Renal cortical epithelial cell (primary cell): ENCODE results near the gene ZNF555. TPM values are rescaled to one million over a fixed set of nuclear protein-coding genes. Genes with fewer than 3 reads are reported as not detected.

Experiments used
- total RNA-seq: library from RNA; depleted of rRNA; stranded (reverse); fragments of >200 nt; gene quantifications from 2 replicates; pipeline ENCODE4 v1.2.3, GENCODE V29; 2014

ZNF555 gene
- total RNA-seq, 1 donor from 2014 or later: 18.3 TPM

Other genes starting within 250 kb of the ZNF555 start
- gene GNG7, start 138.8 kb upstream of the ZNF555 start, total RNA-seq: 1.8 TPM in 1 of 2 replicates, not detected in the other
- gene DIRAS1, start 120.1 kb upstream of the ZNF555 start, total RNA-seq: 0.15 TPM in 1 of 2 replicates, not detected in the other
- gene SLC39A3, start 101.5 kb upstream of the ZNF555 start, total RNA-seq: 30.8 and 31.6 TPM in 2 replicates
- 34.4 and 47.2 TPM in 2 replicates for gene SGTA, start 58.2 kb upstream of the ZNF555 start, total RNA-seq
- gene THOP1, start 56.0 kb upstream of the ZNF555 start, total RNA-seq: 73.8 and 80.8 TPM in 2 replicates
- 3.3 and 7.7 TPM in 2 replicates for gene ZNF554, start 21.6 kb upstream of the ZNF555 start, total RNA-seq
- 0.94 and 1.0 TPM in 2 replicates for gene ZNF556, start 25.9 kb downstream of the ZNF555 start, total RNA-seq
- 9.4 and 10.6 TPM in 2 replicates for gene ZNF57, start 59.5 kb downstream of the ZNF555 start, total RNA-seq
- gene ZNF77, start 103.5 kb downstream of the ZNF555 start, total RNA-seq: 3.3 and 7.0 TPM in 2 replicates
- gene TLE6, start 136.1 kb downstream of the ZNF555 start, total RNA-seq: 0.69 and 1.6 TPM in 2 replicates
- gene TLE2, start 187.8 kb downstream of the ZNF555 start, total RNA-seq: 15.0 and 15.8 TPM in 2 replicates
- gene TLE5, start 221.0 kb downstream of the ZNF555 start, total RNA-seq: 83.2 and 170 TPM in 2 replicates